ENCODE measurements around the gene RTCB.
"Not testable (repeated sequence)": the region's sequence is repeated elsewhere in the genome, so short reads cannot be mapped to it uniquely, and the experiment has no call there.

Gene RTCB

DNA sequence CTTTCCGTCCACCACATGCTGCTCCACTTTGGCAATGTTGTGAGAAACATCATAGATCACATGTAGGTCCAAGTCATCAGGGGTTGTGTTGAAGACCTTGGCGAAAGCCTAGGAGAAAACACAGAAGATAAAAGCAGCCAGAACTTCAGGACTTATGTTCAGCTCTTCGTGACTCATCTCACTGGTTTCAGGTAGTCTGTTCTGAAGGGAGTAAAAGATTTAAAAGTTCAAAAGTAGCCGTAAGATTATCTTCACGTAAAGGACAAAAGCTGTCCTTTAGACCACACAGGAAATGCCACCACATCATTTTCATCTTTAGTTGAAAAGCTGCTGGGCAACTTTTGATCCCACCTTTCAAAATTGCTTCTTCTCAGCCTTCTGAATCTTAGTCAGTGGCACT is 16.9 kb downstream of the RTCB start:
- no peak for DNase-seq (ENCODE audit: low read depth in 1 of 2, low spot score in 1 of 2)

DNA sequence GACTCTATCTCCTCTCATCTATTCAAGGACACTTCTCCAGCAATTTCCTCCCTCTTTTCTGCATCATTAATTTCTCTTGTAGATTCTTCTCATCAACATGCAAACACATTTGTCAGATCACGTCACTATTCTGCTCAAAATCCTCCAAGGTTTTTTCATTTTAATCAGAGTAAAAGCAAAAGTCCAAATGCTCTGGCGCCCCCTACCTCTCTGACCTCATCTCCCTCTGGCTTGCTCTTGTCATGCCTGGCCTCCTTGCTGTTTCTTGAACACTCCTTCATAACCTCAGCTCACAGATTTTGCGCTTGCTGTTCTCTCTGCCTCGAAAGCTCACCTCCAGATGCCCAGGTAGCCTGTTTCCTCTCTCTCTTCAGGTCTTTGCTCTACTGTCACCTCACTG is 22.4 kb downstream of the RTCB start:
- DNase-seq (ENCODE audit: low read depth in 1 of 2, low spot score in 1 of 2), result no peak

DNA sequence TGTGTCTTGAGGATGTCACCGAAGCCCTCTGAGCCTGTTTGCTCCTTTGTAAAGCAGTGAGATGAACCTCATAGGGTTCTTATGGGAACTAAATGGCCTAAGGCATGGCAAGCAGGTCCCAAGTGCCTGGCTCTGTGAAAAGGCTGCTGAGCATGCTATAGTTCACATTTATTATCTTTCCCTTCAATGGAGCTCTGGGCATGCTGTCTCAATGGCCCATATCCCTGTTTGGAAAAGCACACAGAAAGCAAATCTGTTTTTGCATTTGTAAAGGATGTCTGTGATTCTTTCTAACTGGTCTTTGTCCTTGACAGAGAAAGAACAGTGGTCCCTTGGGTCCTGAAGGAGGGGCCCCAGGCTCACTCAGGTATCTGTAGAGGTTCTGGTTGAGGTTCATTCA is 26.4 kb downstream of the RTCB start:
- no peak for DNase-seq (ENCODE audit: low read depth in 1 of 2, low spot score in 1 of 2)

DNA sequence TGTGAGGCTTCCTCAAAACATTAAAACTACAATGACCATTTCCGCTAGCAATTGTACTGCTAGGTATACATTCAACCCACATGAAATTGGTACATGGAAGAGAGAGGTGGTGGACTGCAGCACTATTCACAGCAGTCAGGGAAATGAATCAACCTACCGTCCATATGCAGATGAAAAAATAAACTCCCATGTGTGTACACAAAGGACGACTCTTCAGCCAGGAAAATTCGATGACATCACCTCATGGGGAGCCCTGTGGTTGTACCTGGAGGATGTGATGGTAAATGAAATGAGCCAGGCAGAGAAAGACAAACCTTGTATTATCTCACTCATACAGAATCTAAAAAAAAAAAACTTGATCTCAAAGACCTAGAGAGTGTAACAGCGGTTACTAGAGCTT is 31.1 kb downstream of the RTCB start:
- no peak for DNase-seq (ENCODE audit: low read depth in 1 of 2, low spot score in 1 of 2)

DNA sequence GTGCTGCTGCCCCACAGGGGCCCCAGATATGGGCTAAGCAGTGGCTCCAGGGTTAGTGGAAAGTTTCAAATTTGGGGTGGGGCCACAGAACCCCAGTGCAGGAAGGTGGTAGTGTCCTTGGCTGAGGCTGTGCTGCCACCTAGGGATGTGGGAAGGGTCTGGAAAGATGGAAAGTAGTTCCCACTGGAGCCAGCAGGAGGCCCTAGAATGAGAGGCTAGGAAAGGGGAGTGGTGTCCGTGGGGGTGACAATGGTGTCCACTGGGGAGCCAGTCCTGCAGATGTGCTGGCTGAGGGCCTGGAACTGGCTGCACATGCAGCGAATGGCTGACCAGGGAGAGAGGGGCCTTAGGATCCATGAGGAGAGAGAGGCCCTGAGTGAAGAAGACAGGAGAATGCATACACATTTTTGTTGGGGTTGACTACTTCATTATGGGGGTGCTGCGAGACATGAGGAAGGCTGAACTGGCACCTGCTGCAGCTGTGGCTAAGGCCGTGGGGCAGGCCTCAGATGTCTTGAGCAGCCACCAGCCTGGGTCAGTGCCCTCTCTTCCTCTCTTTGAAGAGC is 33.3 kb downstream of the RTCB start:
- no peak for DNase-seq (ENCODE audit: low read depth in 1 of 2, low spot score in 1 of 2)

DNA sequence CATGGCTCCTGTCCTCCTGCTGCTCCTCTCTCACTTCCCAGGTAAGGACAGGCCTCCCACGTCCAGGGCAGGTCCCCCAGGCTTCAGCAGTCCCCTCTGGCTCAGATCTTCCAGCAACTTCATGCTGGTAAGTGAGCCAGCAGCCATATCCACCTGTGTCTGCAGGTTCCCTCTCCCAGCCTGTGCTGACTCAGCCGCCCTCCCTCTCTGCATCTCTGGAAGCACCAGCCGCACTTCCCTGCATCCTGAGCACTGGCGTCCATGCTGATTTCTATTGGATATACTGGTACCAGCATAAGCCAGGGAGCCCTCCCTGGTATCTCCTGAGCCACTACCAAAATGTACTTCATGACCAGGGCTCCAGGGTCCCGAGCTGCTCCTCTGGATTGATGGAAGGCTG is 35.4 kb downstream of the RTCB start:
- no peak for DNase-seq (ENCODE audit: low read depth in 1 of 2, low spot score in 1 of 2)

DNA sequence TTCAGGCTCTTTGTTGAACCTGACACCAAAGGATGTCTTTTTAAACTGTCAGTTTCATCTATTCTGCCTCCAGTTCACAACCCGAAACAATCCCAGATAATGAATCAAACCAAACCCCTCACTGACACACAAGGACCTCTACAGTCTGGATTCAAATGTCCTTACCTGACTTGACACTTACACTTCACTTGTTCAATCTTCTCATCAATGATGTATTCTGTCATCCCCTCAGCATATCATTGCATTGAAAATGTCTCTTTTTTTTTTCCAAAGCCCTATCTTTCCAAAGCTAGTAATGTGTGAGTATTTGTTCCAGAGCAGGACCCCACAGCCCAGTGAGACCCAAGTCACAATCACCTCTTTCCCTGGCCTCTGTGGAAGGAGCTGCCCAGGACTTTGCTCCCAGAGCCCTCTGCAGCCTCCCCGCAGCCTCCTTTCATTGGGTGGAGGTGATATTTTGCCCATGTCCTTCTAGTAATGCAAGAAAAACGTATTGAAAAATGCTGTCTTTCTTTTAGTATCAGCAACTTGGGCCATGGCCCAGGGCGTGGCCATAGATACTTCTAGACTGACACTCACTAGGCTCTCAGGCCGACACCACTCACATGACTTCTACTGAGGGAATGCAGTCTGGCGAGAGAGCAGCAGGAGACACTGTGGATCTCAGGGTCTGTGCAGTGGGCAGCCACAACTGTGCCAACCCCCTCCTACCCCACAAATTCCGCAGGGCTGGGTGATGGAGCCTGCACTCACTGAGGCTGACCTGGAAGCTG is 36.2 kb downstream of the RTCB start:
- DNase-seq (ENCODE audit: low read depth in 1 of 2, low spot score in 1 of 2), result no peak

DNA sequence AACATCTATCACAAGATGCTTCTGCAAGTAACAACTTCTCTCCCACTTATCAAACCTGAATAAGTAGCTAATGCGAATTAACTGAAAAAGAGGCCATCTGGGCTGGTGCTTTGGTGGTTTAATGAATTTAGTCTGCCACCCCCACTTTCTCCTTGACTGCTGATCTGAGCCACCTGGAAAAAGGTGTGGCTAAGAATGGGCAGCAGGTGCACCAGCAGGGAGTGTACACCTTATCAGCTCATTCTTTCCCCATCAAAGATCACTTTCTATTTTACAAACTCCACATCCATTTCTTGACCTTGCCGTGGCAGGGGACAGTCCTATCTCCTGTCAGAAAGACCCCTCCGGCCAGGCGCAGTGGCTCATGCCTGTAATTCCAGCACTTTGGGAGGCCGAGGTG is 47.8 kb downstream of the RTCB start:
- no peak for DNase-seq (ENCODE audit: low read depth in 1 of 2, low spot score in 1 of 2)

DNA sequence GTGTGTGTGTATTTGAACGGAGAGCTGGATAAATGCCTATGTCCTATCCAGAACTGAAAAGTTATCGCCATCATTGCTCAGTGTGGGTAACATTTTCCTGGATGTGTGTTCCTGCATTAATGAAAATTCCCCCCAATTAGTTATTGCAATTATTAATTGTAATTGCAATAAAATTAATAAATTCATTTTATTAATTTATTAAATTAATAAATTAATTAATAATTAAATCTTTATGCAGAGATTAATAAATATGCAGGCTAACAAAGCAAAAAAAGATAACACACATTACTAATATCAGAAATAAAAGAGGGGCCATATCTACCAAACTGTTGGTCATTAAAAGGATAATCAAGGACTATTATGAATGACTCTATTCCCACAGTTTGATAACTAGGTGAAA is 50.8 kb downstream of the RTCB start:
- DNase-seq (ENCODE audit: low read depth in 1 of 2, low spot score in 1 of 2), result no peak

DNA sequence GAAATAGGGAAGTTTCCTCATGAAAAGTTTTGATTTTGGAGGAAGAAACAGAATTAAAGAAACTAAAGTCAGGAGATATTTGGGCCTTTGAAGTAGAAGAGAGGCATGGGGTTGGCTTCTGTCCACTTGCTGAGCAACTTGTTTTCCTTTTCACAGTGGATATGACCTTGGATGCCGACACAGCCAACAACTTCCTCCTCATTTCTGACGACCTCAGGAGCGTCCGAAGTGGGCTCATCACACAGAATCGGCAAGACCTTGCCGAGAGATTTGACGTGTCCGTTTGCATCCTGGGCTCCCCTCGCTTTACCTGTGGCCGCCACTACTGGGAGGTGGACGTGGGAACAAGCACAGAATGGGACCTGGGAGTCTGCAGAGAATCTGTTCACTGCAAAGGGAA is 52.0 kb downstream of the RTCB start:
- not testable (repeated sequence) for DNase-seq (ENCODE audit: low read depth in 1 of 2, low spot score in 1 of 2)

DNA sequence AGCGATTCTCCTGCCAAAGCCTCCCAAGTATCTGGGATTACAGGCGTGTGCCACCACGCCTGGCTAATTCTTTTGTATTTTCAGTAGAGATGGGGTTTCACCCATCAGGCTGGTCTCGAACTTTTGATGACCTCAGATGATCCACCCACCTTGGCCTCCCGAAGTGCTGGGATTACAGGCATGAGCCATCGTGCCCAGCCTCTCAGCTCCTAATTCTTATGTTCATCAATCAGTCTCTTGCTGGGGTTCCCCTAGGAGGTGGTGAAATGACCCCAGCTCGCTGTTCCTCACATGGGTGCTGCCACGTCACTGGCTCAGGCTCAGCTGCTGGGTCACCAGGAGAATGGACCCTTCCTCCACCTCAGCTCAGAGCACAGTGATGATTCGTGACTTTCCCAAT is 54.5 kb downstream of the RTCB start, which contains the start of gene RFPL3:
Gene RFPL3, plus strand, starts transcription at position 301 of the 400 bp plus-strand sequence. CDS start 205 bp downstream, outside the sequence.
- not testable (repeated sequence) for DNase-seq (ENCODE audit: low read depth in 1 of 2, low spot score in 1 of 2)

DNA sequence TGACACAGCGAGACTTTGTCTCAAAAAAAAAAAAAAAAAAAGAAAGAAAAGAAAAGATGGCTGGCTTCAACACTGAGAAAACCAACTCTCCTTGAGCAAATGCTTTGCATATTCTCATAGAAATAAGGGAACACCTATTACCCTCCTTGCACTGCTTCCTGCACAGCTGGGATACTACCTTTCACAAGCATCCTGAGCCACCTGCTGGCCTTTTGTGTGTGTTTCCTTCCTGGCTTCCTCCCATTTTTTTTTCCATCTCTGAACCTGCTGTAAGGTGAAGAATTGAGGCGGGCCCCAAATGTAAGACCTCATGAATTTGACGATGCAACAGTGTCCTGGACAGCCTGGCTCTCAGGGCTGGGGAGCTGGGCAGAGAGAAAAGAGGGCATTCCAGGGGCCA is 56.3 kb downstream of the RTCB start:
- DNase-seq (ENCODE audit: low read depth in 1 of 2, low spot score in 1 of 2), result no peak

DNA sequence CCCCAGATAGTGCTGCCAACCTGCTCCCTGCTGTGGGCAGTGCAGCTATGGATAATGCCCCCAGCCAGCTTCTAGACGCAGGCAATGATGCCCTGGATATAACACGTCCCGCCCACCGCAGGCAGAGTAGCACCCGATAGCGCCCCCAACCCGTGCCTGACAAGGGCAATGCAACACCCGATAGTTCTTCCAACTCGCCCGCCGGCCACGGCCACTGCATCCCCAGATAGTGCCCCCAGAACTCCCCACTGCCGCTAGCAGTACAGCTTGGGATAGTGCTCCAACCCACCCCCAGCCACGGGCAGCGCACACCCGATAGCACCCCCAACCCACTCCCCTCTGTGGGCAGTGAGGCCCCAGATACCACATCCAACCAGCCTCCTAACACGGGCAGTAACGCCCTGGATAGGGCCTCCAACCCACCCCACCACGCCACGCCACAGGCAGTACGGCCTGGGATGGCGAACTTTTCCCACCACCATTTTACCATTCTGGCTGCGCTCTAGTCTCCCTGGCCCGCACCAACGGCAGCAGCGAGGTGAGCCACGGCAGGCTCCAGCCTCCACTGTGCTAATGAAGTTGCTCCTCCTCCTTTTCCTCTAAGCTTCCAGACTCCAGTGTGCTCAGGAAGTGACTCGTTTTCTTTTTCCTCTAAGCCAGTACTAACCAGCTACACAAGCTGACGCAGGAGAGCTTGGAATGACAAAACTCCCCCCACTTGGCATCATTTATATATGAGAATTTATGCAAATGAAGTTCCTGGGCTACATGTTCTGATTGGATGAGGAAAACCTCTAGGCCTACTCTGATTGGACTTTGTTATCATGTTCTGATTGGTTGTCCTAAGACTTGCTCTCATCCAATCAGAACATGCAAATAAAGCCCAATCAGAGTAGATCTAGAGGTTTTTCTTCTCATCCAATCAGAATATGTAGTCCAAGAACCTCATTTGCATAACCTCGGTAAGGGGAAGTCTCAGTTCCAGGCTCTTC is 57.4 kb downstream of the RTCB start:
- DNase-seq (ENCODE audit: low read depth in 1 of 2, low spot score in 1 of 2), result no peak

DNA sequence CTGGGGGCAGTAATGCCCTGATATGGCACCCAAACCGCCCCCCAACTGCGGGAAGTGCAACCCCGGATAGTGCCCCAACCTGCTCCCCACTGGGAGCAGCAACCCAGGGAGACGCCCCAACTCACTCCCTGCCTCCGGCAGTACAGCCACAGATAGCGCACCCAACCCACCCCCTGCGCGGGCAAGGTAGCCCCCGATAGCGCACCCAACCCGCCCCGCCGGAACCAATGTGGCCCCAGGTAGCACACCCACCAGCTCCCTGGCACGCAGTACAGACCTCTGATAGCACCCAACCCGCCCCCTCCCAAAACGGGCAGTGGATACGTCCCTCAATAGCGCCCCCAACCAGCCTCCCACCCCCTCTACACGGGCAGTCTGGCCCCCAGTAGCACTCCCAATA is 58.2 kb downstream of the RTCB start:
- no peak for DNase-seq (ENCODE audit: low read depth in 1 of 2, low spot score in 1 of 2)

DNA sequence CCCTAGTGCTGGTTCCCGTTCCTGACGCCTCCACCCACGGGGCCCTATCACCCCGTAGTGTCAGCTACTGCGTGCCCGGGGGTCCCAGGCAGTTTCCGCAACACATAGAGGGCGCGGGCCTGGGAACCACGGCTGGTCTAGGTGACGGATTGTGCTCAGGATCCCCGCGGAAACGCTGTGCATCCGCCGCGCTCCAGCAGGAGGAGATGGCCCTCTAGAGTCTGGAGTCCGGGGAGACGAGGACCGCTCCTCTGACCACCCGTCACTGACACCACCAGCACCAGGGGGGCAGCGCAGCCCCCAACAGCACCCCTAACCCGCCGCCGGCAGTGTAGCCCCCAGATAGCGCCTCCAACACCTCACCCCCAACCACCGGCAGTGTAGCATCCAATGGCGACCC is 58.8 kb downstream of the RTCB start:
- DNase-seq (ENCODE audit: low read depth in 1 of 2, low spot score in 1 of 2), result no peak

DNA sequence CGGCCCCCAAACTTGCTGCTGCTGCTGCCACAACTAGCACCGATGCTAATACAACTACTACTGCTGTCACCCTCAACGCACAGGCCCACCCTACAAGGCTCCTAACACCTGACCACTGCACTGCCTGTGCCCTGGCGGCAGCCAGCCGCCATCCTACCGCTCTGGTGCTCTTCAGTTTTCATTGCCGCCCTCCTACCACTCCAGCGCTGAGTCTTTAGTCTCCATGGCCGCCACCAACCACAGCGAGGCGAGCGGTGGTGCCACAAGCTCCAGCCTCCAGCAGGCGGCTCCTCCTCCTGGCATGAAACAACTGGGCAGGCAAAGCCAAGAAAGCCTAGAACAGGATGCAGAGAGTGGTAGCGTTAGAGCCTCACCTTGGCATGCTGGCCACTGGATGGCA is 59.4 kb downstream of the RTCB start:
- DNase-seq (ENCODE audit: low read depth in 1 of 2, low spot score in 1 of 2), result no peak

DNA sequence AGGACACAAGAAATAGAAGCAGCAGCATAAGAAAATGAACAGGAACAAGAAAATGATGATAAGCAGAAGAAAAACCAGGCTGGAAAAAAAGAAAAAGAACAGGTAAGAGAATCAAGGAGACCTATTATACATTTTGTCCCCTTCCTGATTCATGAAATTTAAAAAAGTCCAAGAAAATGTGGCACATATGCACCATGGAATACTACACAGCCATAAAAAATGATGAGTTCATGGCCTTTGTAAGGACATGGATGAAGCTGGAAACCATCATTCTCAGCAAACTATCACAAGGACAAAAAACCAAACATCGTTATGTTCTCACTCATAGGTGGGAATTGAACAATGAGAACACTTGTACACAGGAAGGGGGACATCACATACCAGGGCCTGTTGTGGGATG is 60.2 kb downstream of the RTCB start:
- not testable (repeated sequence) for DNase-seq (ENCODE audit: low read depth in 1 of 2, low spot score in 1 of 2)

DNA sequence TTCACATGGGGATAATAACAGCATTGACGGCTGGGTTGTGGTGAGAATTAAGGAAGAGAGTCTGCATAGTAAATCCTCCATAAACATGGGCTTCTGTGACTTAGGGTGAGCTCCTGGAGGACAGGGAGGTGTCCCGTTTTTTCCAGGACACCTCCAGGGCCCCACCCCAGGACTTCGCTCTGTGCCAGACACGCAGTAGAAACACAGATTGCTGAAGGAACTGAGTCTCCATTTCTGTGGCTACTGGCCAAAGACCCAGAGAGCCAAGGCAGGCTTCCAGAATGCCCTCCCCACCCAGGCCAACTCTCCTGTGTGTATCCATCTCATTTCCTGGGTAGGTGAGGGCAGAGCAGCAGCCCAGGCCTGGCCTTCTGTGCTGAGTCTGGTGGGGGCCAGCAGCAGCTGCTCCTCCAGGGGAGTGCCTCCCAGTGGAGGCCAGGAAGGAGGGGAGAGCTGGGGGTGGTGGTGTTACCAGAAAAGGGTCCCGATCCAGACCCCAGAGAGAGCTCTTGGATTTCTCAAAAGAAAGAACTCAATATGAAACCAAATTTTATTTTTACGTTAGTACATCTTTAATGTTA is 63.9 kb downstream of the RTCB start:
- no peak for DNase-seq (ENCODE audit: low read depth in 1 of 2, low spot score in 1 of 2)

DNA sequence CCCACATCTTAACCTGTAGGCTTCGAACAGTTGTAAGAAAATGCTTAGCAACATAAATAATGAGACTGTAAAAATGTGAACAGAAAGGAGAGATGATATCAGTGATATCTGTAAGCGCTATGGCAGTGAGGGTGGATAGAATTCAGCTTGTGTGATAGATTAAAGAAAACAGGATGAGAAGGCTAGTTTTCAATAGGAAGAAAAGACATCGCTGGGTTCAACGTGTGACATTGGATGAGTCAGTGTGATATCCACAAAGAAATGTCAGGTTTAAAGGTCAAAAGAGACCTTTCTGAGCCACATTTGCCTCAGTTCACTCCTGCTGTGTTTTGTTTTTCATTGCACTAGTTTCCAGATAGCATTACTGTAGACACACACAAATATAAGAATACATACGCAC is 68.1 kb downstream of the RTCB start:
- no peak for DNase-seq (ENCODE audit: low read depth in 1 of 2, low spot score in 1 of 2)

DNA sequence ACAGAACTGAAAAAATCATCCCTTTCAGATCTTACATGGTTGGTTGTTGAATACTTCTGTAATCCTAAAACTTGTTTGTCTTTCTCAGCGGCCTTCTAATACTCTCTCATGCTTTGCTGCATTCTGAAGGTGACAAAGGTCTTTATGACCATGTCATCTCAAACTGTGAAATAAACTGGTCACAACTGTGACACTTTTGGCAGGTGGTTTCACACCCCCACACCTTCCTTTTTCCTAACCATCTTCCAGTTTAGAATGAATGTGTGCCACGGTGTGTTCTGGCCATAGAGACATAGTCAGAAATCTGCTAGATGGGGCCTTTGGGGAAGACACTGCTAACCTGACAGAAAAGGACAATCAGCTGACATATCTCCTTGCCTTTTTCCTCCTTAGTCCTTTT is 69.1 kb downstream of the RTCB start:
- DNase-seq (ENCODE audit: low read depth in 1 of 2, low spot score in 1 of 2), result no peak

DNA sequence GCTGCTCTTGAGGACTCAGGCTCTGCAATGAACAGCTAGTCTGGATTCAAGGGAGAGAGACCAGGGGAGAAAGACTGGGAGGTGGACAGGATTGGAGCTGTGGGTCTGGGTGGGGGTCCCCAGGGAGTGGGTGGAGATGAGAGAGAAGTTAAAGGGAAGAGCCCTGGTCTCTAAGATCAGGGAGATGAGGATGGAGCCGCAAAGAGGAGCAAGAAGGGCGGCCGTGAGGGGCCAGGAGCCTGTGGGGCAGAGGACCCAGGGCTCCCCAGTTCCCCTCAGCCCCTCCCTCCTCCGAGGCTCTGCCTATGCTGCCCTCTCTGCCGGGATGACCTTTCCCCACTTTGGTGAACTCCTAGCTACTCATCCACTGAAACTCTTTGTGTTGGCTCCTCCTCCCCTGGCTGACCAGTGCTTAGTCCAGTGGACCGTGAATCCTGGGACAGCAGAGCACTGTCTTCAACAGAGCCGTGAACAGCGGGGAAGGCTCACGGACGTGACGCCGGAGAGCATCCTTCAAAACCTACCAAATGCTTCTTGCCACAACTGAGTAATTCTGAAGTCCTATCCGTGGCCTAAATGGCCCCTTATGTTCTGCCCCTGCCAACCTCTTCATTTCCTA is 70.8 kb downstream of the RTCB start:
- DNase-seq (ENCODE audit: low read depth in 1 of 2, low spot score in 1 of 2), result no peak

All from activated T-helper 1 cell treated with anti-CD3 and anti-CD28 coated beads, Interleukin-2, amount 50 U/mL, for 16 hours (primary cell).